Esophagus squamous epithelium (tissue), 5 donors: ENCODE data around the gene RPS6KC1. TPM values are rescaled to one million over a fixed set of nuclear protein-coding genes. Genes with fewer than 3 reads are reported as not detected.
"Not testable (repeated sequence)": the region's sequence is repeated elsewhere in the genome, so short reads cannot be mapped to it uniquely, and the experiment has no call there.

Experiments used
- DNase-seq: peaks from one replicate; lab custom pipeline; 2025; lab: John Stamatoyannopoulos, UW
- H3K27ac ChIP-seq, 4 donors: fragments of 200-600 bp; sonication (generic); one replicate each; pipeline ENCODE4 v1.5.1; 2016 to 2019; ENCODE audit warnings: mild to moderate bottlenecking in 1 of 4
- H3K27me3 ChIP-seq, 4 donors: fragments of 200-600 bp; sonication (generic); 1 replicate in 3 of 4; 2 replicates in 1 of 4; pipeline versions ENCODE4 v1.5.1 to v1.6.0; 2017 to 2021; ENCODE audit warnings: antibody characterized with exemption in 1 of 4
- H3K36me3 ChIP-seq, 3 donors: fragments of 200-600 bp; sonication (generic); one replicate each; pipeline ENCODE4 v1.5.1; 2016 to 2019
- H3K4me1 ChIP-seq, 3 donors: fragments of 200-600 bp; sonication (generic); one replicate each; pipeline ENCODE4 v1.5.1; 2017 to 2019
- H3K4me3 ChIP-seq, 4 donors: fragments of 200-600 bp; sonication (generic); 1 replicate in 3 of 4; 2 replicates in 1 of 4; pipeline ENCODE4 v1.5.1; 2016 to 2019; ENCODE audit warnings: mild to moderate bottlenecking in 2 of 4, moderate library complexity in 1 of 4
- H3K9me3 ChIP-seq, 3 donors: fragments of 200-600 bp; sonication (generic); one replicate each; pipeline ENCODE4 v1.5.1; 2016 to 2019
- POLR2A ChIP-seq, 4 donors: fragments of 450-650 bp; IDR thresholded peaks; one replicate each; pipeline ENCODE4 v1.6.1; 2017; ENCODE audit warnings: antibody characterized with exemption in 4 of 4, mild to moderate bottlenecking in 4 of 4, moderate library complexity in 3 of 4
- WGBS, 2 donors: methylation state at CpG; one replicate each; pipeline ENCODE4 v1.1.5; 2018; 5-methylcytosine and 5-hydroxymethylcytosine counted together
- intact Hi-C: fragments of 100-400 bp; cut with DNase I; formaldehyde crosslinking; loops from one replicate; pipeline ENCODE4 v1.15.0; 2022
- total RNA-seq, 4 donors: library from RNA; depleted of rRNA; stranded (reverse); fragments of >200 nt; gene quantifications; one replicate each; pipeline ENCODE4 v1.1.0, GENCODE V29; 2016
- TF ChIP-seq, protein P1 (sequence below), 6 experiments: fragments of 450-650 bp in 4 of 6; fragments of 200-600 bp in 2 of 6; sonication (generic) in 2 of 6; IDR thresholded peaks; one replicate each; pipeline ENCODE4 v1.5.1; 2016 to 2019; ENCODE audit warnings: antibody characterized with exemption in 6 of 6, mild to moderate bottlenecking in 4 of 6, moderate library complexity in 4 of 6
- donor health status: DM: yes; HTN: yes; CAD: no.

RPS6KC1 gene
- total RNA-seq, 4 donors from 2014 or later: 7.4 to 16.8 (median 13.7) TPM

DNA sequence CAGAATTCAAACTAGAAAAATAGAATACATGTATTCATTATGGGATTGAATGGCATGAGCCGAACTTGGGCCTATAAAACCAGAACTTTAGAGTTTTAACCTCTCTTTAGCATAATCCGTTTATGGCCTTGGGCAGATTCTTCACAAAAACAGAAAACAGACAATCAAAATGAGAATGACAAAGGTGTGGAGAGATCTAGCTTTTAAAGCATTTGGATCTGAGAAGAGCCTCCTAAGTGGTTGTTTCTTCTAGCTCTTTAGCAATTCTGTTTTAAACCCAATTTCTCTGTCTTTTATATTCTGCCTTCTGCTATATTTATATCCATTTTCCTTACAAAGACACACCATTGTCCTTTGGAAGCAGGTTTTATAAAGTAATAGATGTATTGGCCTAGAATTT, 160.2 kb downstream of the RPS6KC1 start:
- WGBS, 2 donors: 90 to 95% methylated on average over 2 of the region's 2 CpGs

DNA sequence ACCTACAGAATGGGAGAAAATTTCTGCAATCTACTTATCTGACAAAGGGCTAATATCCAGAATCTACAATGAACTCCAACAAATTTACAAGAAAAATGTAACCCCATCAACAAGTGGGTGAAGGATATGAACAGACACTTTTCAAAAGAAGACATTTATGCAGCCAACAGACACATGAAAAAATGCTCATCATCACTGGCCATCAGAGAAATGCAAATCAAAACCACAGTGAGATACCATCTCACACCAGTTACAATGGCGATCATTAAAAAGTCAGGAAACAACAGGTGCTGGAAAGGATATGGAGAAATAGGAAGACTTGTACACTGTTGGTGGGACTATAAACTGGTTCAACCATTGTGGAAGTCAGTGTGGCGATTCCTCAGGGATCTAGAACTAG, 168.0 kb downstream of the RPS6KC1 start:
- H3K4me3 ChIP-seq, H3K27ac ChIP-seq, H3K27me3 ChIP-seq, H3K36me3 ChIP-seq, DNase-seq, H3K9me3 ChIP-seq, intact Hi-C loops, H3K4me1 ChIP-seq: not testable (repeated sequence)
- 90 to 92% methylated on average over 2 of the region's 2 CpGs for WGBS, 2 donors

More for the DNA sequence above, 160.2 kb downstream of the RPS6KC1 start:
- no peaks in the 10 kb centered on the region for H3K27me3 ChIP-seq
- intact Hi-C loops: no loop called here
- H3K36me3 ChIP-seq: peaks cover 0 to 25% (median 6%) of the 10 kb centered on the region in 3 donors
- H3K4me3 ChIP-seq: no peak overlapping the region
- TF ChIP-seq, protein P1, sequence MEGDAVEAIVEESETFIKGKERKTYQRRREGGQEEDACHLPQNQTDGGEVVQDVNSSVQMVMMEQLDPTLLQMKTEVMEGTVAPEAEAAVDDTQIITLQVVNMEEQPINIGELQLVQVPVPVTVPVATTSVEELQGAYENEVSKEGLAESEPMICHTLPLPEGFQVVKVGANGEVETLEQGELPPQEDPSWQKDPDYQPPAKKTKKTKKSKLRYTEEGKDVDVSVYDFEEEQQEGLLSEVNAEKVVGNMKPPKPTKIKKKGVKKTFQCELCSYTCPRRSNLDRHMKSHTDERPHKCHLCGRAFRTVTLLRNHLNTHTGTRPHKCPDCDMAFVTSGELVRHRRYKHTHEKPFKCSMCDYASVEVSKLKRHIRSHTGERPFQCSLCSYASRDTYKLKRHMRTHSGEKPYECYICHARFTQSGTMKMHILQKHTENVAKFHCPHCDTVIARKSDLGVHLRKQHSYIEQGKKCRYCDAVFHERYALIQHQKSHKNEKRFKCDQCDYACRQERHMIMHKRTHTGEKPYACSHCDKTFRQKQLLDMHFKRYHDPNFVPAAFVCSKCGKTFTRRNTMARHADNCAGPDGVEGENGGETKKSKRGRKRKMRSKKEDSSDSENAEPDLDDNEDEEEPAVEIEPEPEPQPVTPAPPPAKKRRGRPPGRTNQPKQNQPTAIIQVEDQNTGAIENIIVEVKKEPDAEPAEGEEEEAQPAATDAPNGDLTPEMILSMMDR (IDR thresholded peaks at IDR 0.05): no peak
- TF ChIP-seq POLR2A (IDR thresholded peaks at IDR 0.05): no peak
- H3K4me1 ChIP-seq: no peaks in the 10 kb centered on the region
- no peak for DNase-seq
- H3K9me3 ChIP-seq: no peaks in the 10 kb centered on the region
- H3K27ac ChIP-seq: no peak overlapping the region

DNA sequence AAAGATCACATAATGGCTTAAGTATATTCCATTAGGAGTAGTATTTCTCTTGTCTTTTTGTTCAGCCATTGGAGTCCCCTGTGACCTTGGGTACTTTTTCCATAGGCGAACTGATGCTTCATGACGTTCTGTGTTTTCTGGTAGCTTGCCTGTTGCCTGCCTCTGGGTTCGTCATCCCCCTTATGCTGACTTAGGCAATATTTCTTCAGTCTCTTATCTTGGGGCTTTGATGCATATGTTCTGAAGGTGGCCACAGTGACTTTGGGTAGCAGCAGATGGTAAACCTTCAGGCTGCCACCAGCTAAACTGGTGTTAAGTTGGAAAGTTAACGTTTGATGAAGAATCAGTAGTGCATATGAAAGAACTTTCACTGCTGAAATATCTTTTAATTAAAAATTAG, 170.2 kb downstream of the RPS6KC1 start:
- Histone ChIP-seq H3K27me3 (no peaks in the 10 kb centered on the region), H3K4me1 (no peaks in the 10 kb centered on the region), H3K4me3 (no peak overlapping the region), H3K36me3 (no peaks in the 10 kb centered on the region), H3K9me3 (no peaks in the 10 kb centered on the region), H3K27ac (no peak overlapping the region)
- TF ChIP-seq POLR2A (IDR thresholded peaks at IDR 0.05): no peak
- TF ChIP-seq, protein P1 (IDR thresholded peaks at IDR 0.05): no peak
- no peak for DNase-seq
- intact Hi-C loops: no loop called here
- 80 to 90% methylated on average over 4 of the region's 4 CpGs for whole genome bisulfite sequencing, 2 donors

DNA sequence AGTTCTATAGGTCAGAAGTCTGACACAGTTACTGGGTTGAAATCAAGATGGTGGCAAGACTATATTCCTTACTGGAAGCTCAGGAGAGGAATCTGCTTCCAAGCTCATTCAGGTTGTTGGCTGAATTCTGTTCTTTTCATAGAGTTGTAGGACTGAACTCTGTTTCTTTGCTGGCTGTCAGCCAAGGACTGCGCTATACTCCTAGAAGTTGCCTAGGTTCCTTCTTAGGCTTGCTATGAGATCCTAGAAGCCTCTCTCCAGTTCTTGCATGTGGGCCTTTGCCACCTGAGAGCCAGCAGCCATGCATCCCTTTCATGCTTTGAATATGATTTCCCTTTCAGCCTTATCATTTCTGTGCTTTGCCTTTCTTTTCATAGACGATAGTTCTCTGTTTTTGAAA, 176.4 kb downstream of the RPS6KC1 start:
- H3K27ac ChIP-seq: no peak overlapping the region
- WGBS, 2 donors: 90 to 100% methylated on average over 2 of the region's 2 CpGs
- H3K4me1 ChIP-seq: no peaks in the 10 kb centered on the region
- TF ChIP-seq, protein P1 (IDR thresholded peaks at IDR 0.05): no peak
- TF ChIP-seq POLR2A (IDR thresholded peaks at IDR 0.05): no peak
- intact Hi-C loops: no loop called here
- no peaks in the 10 kb centered on the region for H3K27me3 ChIP-seq
- no peak overlapping the region for H3K4me3 ChIP-seq
- no peaks in the 10 kb centered on the region for H3K9me3 ChIP-seq
- no peak for DNase-seq
- peaks cover 0 to 7% (median 0%) of the 10 kb centered on the region in 3 donors for H3K36me3 ChIP-seq

DNA sequence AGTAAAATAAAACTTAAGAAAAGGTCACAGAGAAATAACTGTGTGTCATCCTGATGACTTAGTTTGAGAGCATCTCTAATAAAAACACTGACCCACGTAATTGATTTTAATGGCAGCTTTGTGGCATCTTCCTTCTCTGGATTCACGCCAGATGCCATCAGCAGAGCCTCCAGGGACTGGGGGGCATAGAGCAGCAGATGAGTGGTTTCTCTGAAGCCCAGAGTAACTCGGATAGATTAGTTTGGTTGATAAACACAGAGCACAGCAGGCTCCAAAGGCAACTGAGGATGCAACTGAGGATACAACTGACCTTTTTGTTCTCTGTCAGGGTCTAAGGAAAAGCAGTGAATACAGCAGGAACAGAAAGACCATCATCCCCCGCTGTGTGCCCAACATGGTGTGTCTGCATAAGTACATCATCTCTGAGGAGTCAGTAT, 180.8 kb downstream of the RPS6KC1 start:
- intact Hi-C loops: no loop called here
- H3K4me3 ChIP-seq: no peak overlapping the region
- H3K9me3 ChIP-seq: no peaks in the 10 kb centered on the region
- 49 to 88% methylated on average over 3 to 4 of the region's 4 CpGs for WGBS, 2 donors
- no peaks in the 10 kb centered on the region for H3K27me3 ChIP-seq
- TF ChIP-seq POLR2A (IDR thresholded peaks at IDR 0.05): no peak
- TF ChIP-seq, protein P1 (IDR thresholded peaks at IDR 0.05): no peak
- DNase-seq: no peak
- H3K4me1 ChIP-seq: no peaks in the 10 kb centered on the region
- no peak overlapping the region for H3K27ac ChIP-seq
- H3K36me3 ChIP-seq: peaks cover 0 to 28% (median 0%) of the 10 kb centered on the region in 3 donors

DNA sequence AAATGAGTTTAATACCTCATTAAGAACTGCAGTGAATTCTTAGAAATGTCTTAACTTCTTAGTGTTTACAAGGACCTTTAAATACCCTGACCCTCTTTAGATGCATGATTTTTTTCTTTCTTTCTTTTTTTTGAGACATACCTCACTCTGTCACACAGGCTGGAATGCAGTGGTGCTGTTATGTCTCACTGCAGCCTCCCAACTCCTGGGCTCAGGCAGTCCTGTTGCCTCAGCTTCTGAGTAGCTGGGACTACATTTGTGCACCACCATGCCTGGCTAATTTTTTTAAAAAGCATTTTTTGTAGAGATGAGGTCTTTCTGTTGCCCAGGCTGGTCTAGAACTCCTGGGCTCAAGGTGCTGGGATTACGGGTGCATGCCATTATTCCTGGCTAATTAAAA, 191.8 kb downstream of the RPS6KC1 start:
- Histone ChIP-seq H3K36me3 (peaks cover 0 to 26% (median 0%) of the 10 kb centered on the region in 3 donors), H3K27me3 (no peaks in the 10 kb centered on the region), H3K27ac (no peak overlapping the region), H3K9me3 (no peaks in the 10 kb centered on the region), H3K4me3 (no peak overlapping the region), H3K4me1 (no peaks in the 10 kb centered on the region)
- DNase-seq: no peak
- intact Hi-C loops: no loop called here
- TF ChIP-seq, protein P1 (IDR thresholded peaks at IDR 0.05): no peak
- TF ChIP-seq POLR2A (IDR thresholded peaks at IDR 0.05): no peak
- WGBS, 2 donors: 86 to 100% methylated on average over 1 of the region's 1 CpG
